AG04450 (cell line): Measurements from ENCODE around the gene XRCC5. TPM values are rescaled to one million over a fixed set of nuclear protein-coding genes. Genes with fewer than 3 reads are reported as not detected.
A peak's percentile ranks its signal among the peaks of the same experiment; 100 is the strongest.

Source experiments
- CTCF ChIA-PET: fragments of 300-600, 350-600 bp; formaldehyde crosslinking; extraction: SDS; loops from one replicate; lab custom pipeline; 2022; ENCODE audit warnings: antibody characterized with exemption, inconsistent platforms; lab: Charles Lee
- POLR2A ChIA-PET: fragments of 350-600 bp; formaldehyde crosslinking; extraction: SDS; loops from one replicate; lab custom pipeline; 2021; ENCODE audit warnings: antibody characterized with exemption, inconsistent platforms; lab: Yijun Ruan, JAX
- DNase-seq: peaks from one replicate; pipeline ENCODE4 v3.0.0-alpha.2; 2011; ENCODE audit warnings: low read depth, low spot score
- H3K27ac ChIP-seq: one replicate; pipeline ENCODE4 v1.5.1; 2012; ENCODE audit warnings: low read depth, low read length, control low read depth
- H3K27me3 ChIP-seq: one replicate; pipeline ENCODE4 v1.6.0; 2012; ENCODE audit warnings: low read length; ENCODE audit not compliant: control insufficient read depth, insufficient read depth
- H3K4me3 ChIP-seq: 2 replicates; pipeline ENCODE4 v1.5.1; 2011; ENCODE audit warnings: mild to moderate bottlenecking, low read depth, low read length, control low read depth
- H3K9me3 ChIP-seq: 2 replicates; pipeline ENCODE4 v1.5.1; 2012; ENCODE audit warnings: low read length; ENCODE audit not compliant: control insufficient read depth, insufficient read depth
- polyA plus RNA-seq: library from polyadenylated mRNA; depleted of rRNA; stranded (reverse); fragments of >200 nt; gene quantifications from 2 replicates; pipeline ENCODE4 v1.2.3, GENCODE V29; 2011
- TF ChIP-seq, protein P1 (sequence below): IDR thresholded peaks from 2 replicates; pipeline ENCODE4 v1.5.1; 2011; ENCODE audit warnings: low read depth, low read length, control low read depth, inconsistent platforms

Gene XRCC5
- polyA plus RNA-seq, 1 experiment = 471 TPM

GRCh38 chr2:216221811-216222210 lies 112.7 kb downstream of the XRCC5 start:
- Histone ChIP-seq H3K9me3 (no peaks in the 10 kb centered on the region), H3K27ac (no peak overlapping the region), H3K27me3 (no peaks in the 10 kb centered on the region), H3K4me3 (no peak overlapping the region)
- POLR2A ChIA-PET = interaction anchor here (0.6 to 1.1 kb wide), 2 partner anchors 277 to 1725 kb away, joined by 3 to 4 read pairs; partner anchors contain the start of gene RPL37A
- TF ChIP-seq, protein P1, sequence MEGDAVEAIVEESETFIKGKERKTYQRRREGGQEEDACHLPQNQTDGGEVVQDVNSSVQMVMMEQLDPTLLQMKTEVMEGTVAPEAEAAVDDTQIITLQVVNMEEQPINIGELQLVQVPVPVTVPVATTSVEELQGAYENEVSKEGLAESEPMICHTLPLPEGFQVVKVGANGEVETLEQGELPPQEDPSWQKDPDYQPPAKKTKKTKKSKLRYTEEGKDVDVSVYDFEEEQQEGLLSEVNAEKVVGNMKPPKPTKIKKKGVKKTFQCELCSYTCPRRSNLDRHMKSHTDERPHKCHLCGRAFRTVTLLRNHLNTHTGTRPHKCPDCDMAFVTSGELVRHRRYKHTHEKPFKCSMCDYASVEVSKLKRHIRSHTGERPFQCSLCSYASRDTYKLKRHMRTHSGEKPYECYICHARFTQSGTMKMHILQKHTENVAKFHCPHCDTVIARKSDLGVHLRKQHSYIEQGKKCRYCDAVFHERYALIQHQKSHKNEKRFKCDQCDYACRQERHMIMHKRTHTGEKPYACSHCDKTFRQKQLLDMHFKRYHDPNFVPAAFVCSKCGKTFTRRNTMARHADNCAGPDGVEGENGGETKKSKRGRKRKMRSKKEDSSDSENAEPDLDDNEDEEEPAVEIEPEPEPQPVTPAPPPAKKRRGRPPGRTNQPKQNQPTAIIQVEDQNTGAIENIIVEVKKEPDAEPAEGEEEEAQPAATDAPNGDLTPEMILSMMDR = no peak
- no peak for DNase-seq
- CTCF ChIA-PET = interaction anchor here (0.6 to 3.6 kb wide), 12 partner anchors 9 to 297 kb away, joined by 3 to 38 read pairs (median 4); no protein-coding TSS in a partner anchor

DNA sequence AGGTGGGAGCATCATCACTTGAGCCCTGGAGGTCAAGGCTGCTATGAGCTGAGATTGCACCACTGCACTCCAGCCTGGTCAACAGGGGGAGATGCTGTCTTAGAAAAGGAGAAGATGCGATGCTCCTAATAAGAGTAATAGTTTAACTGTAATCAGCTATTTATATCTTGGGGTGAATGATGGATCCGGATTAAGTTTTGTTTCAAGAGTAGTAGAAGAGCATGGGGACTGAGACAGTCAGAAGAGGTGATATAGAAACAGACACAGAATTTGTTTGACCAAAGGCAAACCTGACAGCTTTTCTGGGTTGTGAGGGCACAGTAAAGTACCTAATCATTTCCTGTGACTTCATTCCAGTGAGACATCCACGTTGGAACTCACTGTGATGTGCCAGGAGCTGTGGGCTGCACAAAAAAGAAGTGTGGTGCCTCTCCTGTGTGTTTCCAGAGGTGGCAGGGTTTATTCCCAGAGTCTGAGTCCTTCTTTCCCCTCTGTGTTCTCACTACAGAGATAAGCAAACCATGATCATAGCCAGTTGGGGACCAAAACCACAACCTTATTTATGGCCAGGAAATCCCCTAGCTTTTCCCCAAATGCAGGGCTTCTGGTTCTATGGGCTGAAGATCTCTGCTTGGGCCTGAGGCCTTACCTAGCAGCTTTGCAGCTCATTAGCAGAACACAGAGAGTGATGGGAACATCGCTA lies 113.7 kb downstream of the XRCC5 start:
- Histone ChIP-seq H3K4me3 (no peak overlapping the region), H3K27ac (no peak overlapping the region), H3K9me3 (no peaks in the 10 kb centered on the region), H3K27me3 (no peaks in the 10 kb centered on the region)
- TF ChIP-seq, protein P1 = peak; percentile 55
- ChIA-PET POLR2A (interaction anchor here (0.9 to 1.1 kb wide), 2 partner anchors 276 to 449 kb away, joined by 3 to 4 read pairs; partner anchors contain the start of gene RPL37A), CTCF (interaction anchor here (0.6 to 3.6 kb wide), 10 partner anchors 8 to 276 kb away, joined by 3 to 38 read pairs (median 4); partner anchors contain the start of gene RPL37A)
- no peak for DNase-seq

DNA sequence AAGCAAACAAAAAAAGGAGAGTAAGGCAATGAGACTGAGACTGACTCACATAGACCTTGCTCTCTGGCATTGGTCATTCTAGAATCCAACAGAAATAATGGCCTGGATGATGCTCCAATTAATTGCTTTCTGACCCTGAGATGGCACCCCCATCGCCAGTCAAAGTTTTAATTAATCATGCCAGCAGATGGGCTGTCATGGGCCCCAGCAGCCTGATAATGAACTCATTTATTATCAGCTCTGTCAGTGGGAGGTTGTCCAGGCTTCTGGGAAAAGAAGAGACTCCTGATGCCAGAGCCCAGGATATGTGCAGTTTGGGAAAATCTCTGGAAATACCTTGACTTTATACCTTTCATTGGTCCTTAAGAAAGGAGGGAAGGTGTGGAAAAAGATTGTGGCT lies 115.2 kb downstream of the XRCC5 start:
- TF ChIP-seq, protein P1 = no peak
- Histone ChIP-seq H3K9me3 (no peaks in the 10 kb centered on the region), H3K4me3 (no peak overlapping the region), H3K27me3 (no peaks in the 10 kb centered on the region), H3K27ac (no peak overlapping the region)
- DNase-seq = no peak
- ChIA-PET POLR2A (no interaction called here), CTCF (interaction anchor here (0.6 kb wide), 1 partner anchor 8 kb away, joined by 4 read pairs; no protein-coding TSS in a partner anchor)

- TF ChIP-seq, protein P1 = no peak
- H3K27me3 ChIP-seq = no peaks in the 10 kb centered on the region
- ChIA-PET POLR2A (no interaction called here), CTCF (no interaction called here)
- H3K9me3 ChIP-seq = peaks cover 15% of the 10 kb centered on the region
- no peak overlapping the region for H3K27ac ChIP-seq
- no peak overlapping the region for H3K4me3 ChIP-seq
- no peak for DNase-seq
These were observed 120.2 kb downstream of the XRCC5 start for GRCh38 chr2:216229277-216229914.

- Histone ChIP-seq H3K4me3 (no peak overlapping the region), H3K27me3 (no peaks in the 10 kb centered on the region), H3K27ac (no peak overlapping the region), H3K9me3 (peaks cover 15% of the 10 kb centered on the region)
- DNase-seq = no peak
- TF ChIP-seq, protein P1 = no peak
- POLR2A ChIA-PET = no interaction called here
- CTCF ChIA-PET = no interaction called here
These were observed 122.7 kb downstream of the XRCC5 start for GRCh38 chr2:216231867-216232266.
